ENCODE measurements around the gene SCN1B. TPM values are rescaled to one million over a fixed set of nuclear protein-coding genes. Genes with fewer than 3 reads are reported as not detected.

The SCN1B gene
- total RNA-seq, 4 donors from 2014 or later = 12.8 to 26.7 (median 13.4) TPM

GRCh38 chr19:35077411-35078223, 47.3 kb downstream of the SCN1B start:
- H3K9me3 ChIP-seq = no peaks in the 10 kb centered on the region
- 90 to 91% methylated on average over 17 of the region's 17 CpGs for WGBS, 2 donors
- no peaks in the 10 kb centered on the region for H3K36me3 ChIP-seq
- no peak overlapping the region for H3K27ac ChIP-seq
- no peak overlapping the region for H3K4me3 ChIP-seq
- H3K4me1 ChIP-seq = no peaks in the 10 kb centered on the region
- DNase-seq (ENCODE audit: low spot score in 2 of 2) = no peak
- TF ChIP-seq CTCF (IDR thresholded peaks at IDR 0.05) (no peak), EP300 (IDR thresholded peaks at IDR 0.05) (no peak), POLR2A (IDR thresholded peaks at IDR 0.05) (no peak)
- H3K27me3 ChIP-seq = no peaks in the 10 kb centered on the region

- Histone ChIP-seq H3K27me3 (no peaks in the 10 kb centered on the region), H3K9me3 (no peaks in the 10 kb centered on the region), H3K27ac (no peak overlapping the region), H3K4me3 (no peak overlapping the region), H3K4me1 (peaks cover 0 to 6% (median 0%) of the 10 kb centered on the region in 4 donors), H3K36me3 (no peaks in the 10 kb centered on the region)
- 84 to 94% methylated on average over 11 to 12 of the region's 14 CpGs for WGBS, 2 donors
- DNase-seq (ENCODE audit: low spot score in 2 of 2) = no peak
- no peak for TF ChIP-seq POLR2A (IDR thresholded peaks at IDR 0.05)
- TF ChIP-seq CTCF (IDR thresholded peaks at IDR 0.05) = no peak
- no peak for TF ChIP-seq EP300 (IDR thresholded peaks at IDR 0.05)
Observed at GRCh38 chr19:35079826-35080225, 49.6 kb downstream of the SCN1B start.

GRCh38 chr19:35080613-35081170, 50.4 kb downstream of the SCN1B start:
- Histone ChIP-seq H3K27ac (no peak overlapping the region), H3K4me3 (no peak overlapping the region), H3K9me3 (no peaks in the 10 kb centered on the region), H3K4me1 (peaks cover 0 to 6% (median 0%) of the 10 kb centered on the region in 4 donors), H3K36me3 (no peaks in the 10 kb centered on the region), H3K27me3 (no peaks in the 10 kb centered on the region)
- DNase-seq (ENCODE audit: low spot score in 2 of 2) = no peak
- WGBS, 2 donors = 81 to 86% methylated on average over 12 to 13 of the region's 16 CpGs
- no peak for TF ChIP-seq CTCF (IDR thresholded peaks at IDR 0.05)
- TF ChIP-seq EP300 (IDR thresholded peaks at IDR 0.05) = no peak
- no peak for TF ChIP-seq POLR2A (IDR thresholded peaks at IDR 0.05)

- 50 to 61% methylated on average over 5 to 6 of the region's 6 CpGs for WGBS, 2 donors
- H3K36me3 ChIP-seq = no peaks in the 10 kb centered on the region
- no peaks in the 10 kb centered on the region for H3K27me3 ChIP-seq
- no peak for DNase-seq (ENCODE audit: low spot score in 2 of 2)
- H3K27ac ChIP-seq = no peak overlapping the region
- peaks cover 0 to 6% (median 0%) of the 10 kb centered on the region in 4 donors for H3K4me1 ChIP-seq
- TF ChIP-seq POLR2A (IDR thresholded peaks at IDR 0.05) = no peak
- TF ChIP-seq EP300 (IDR thresholded peaks at IDR 0.05) = no peak
- TF ChIP-seq CTCF (IDR thresholded peaks at IDR 0.05) = no peak
- no peak overlapping the region for H3K4me3 ChIP-seq
- H3K9me3 ChIP-seq = no peaks in the 10 kb centered on the region
Observed at GRCh38 chr19:35081201-35081600, 50.9 kb downstream of the SCN1B start.

All from tibial nerve (tissue), 4 donors.